Measurements from ENCODE around the gene NMRAL1.

NMRAL1 gene

DNA sequence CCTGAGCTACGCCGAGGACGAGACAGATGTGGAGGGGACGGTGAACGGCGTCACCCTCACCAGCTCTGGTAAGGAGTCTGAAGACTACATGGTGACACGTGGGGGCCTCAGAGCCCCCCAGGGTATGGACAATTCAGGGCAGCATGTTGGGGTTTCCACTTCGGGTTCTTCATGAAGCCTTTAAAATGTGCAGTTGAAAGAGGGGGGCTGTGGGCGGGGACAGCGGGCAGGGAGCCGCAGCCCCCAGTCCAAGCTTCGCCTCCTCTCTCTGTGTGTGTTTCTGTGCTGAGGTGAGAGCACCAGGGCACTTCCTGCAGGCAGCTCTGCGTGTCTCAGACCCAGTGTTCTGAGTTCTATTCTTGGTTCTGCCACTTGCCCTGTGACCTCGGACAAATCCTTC, 24.0 kb downstream of the NMRAL1 start:
- peak overlapping the region in 2 of 3 experiments; percentile 42 to 73 for H3K27ac Mint-ChIP-seq
- peaks cover 55% of the 10 kb centered on the region for H3K36me3 Mint-ChIP-seq (ENCODE audit: low read depth)
- H3K27me3 Mint-ChIP-seq (ENCODE audit: low read depth), result no peaks in the 10 kb centered on the region
- H3K4me3 Mint-ChIP-seq, result no peak overlapping the region
- no peaks in the 10 kb centered on the region for H3K9me3 Mint-ChIP-seq
- TF ChIP-seq, protein P1, sequence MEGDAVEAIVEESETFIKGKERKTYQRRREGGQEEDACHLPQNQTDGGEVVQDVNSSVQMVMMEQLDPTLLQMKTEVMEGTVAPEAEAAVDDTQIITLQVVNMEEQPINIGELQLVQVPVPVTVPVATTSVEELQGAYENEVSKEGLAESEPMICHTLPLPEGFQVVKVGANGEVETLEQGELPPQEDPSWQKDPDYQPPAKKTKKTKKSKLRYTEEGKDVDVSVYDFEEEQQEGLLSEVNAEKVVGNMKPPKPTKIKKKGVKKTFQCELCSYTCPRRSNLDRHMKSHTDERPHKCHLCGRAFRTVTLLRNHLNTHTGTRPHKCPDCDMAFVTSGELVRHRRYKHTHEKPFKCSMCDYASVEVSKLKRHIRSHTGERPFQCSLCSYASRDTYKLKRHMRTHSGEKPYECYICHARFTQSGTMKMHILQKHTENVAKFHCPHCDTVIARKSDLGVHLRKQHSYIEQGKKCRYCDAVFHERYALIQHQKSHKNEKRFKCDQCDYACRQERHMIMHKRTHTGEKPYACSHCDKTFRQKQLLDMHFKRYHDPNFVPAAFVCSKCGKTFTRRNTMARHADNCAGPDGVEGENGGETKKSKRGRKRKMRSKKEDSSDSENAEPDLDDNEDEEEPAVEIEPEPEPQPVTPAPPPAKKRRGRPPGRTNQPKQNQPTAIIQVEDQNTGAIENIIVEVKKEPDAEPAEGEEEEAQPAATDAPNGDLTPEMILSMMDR (IDR thresholded peaks at IDR 0.05; ENCODE audit: unreplicated experiment in 3 of 3), result no peak
- peaks cover 26% of the 10 kb centered on the region for H3K4me1 Mint-ChIP-seq

DNA sequence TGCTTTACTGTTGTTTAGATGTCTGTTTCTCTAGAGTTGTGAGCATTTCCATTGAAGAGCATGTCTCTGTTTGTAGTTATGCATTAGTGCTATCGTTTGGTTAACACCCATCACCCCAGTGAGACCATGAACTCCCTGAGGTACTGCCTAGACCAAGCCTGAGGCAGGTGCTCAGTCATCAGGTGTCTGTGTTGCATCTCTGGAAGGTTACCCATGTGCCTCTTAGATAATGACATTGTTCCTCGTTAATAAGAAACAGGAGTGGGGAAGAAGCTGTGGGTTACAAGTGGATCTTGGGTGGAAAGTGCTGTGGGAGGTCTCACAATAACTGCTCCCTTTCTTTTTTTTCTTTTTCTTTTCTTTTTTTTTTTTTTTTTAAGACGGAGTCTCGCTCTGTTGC, 30.4 kb downstream of the NMRAL1 start:
- H3K4me1 Mint-ChIP-seq, result no peaks in the 10 kb centered on the region
- H3K9me3 Mint-ChIP-seq, result no peaks in the 10 kb centered on the region
- H3K36me3 Mint-ChIP-seq (ENCODE audit: low read depth), result peaks cover 73% of the 10 kb centered on the region
- H3K4me3 Mint-ChIP-seq, result no peak overlapping the region
- H3K27ac Mint-ChIP-seq, result no peak overlapping the region
- no peaks in the 10 kb centered on the region for H3K27me3 Mint-ChIP-seq (ENCODE audit: low read depth)
- TF ChIP-seq, protein P1 (IDR thresholded peaks at IDR 0.05; ENCODE audit: unreplicated experiment in 3 of 3), result no peak

DNA sequence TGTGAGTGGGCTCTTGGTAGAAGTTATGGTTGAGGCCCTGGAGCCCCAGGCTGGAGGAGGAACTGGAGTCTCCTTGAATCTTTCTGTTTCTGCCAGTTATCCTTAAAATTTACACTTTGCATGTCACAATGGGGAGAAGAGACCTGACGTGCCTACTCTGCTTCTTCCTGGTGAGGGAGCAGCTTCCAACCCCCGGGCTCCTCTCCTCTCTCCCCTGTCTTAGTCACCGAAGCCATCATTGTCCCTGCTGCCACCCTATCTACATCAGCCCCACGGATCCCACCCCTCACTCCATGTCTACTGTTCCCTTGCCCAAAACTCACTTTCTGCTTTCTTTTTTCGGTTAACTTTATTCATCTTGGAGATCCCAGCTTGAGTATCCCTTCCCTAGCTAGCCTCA, 31.2 kb downstream of the NMRAL1 start:
- Mint-ChIP-seq H3K9me3 (no peaks in the 10 kb centered on the region), H3K4me1 (no peaks in the 10 kb centered on the region), H3K27ac (no peak overlapping the region), H3K27me3 (ENCODE audit: low read depth) (no peaks in the 10 kb centered on the region), H3K36me3 (ENCODE audit: low read depth) (peaks cover 71% of the 10 kb centered on the region), H3K4me3 (no peak overlapping the region)
- TF ChIP-seq, protein P1 (IDR thresholded peaks at IDR 0.05; ENCODE audit: unreplicated experiment in 3 of 3), result no peak

DNA sequence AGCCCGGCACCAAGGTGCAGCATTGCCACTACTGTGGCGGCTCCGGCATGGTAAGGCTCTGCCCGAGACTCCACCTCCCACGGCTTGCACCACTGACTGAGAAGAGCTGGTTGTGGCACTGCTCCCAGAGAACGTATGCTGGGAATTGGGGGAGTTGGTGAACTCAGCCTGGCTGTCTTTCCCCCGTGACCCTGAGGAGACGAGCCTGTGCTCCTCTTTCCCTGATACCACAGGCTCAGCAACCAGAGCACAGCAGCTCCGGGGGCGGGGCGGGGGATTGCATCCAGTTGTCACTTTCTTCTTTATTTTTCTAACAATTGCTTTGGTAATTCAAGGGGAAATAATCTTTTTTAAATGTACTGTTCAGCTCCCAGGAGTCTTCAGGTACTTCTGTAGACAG, 32.1 kb downstream of the NMRAL1 start:
- Mint-ChIP-seq H3K27ac (no peak overlapping the region), H3K27me3 (ENCODE audit: low read depth) (no peaks in the 10 kb centered on the region), H3K9me3 (no peaks in the 10 kb centered on the region), H3K4me3 (no peak overlapping the region), H3K36me3 (ENCODE audit: low read depth) (peaks cover 74% of the 10 kb centered on the region), H3K4me1 (no peaks in the 10 kb centered on the region)
- TF ChIP-seq, protein P1 (IDR thresholded peaks at IDR 0.05; ENCODE audit: unreplicated experiment in 3 of 3), result no peak

DNA sequence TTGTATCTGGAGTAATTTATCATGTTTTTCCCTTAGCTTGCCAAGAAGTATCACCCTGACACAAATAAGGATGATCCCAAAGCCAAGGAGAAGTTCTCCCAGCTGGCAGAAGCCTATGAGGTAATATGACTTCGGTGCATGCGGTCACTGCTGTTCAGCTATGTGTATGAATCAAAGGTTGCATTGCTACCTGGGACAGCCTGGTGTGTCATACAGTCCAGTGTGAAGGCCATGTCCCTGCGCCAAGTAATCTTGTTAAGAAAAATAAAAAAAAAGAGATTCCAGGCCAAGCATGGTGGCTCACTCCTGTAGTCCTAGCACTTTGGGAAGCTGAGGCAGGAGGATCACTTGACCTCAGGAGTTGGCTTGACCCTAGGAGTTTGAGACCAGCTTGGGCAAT, 37.1 kb downstream of the NMRAL1 start:
- H3K27ac Mint-ChIP-seq, result no peak overlapping the region
- H3K4me3 Mint-ChIP-seq, result no peak overlapping the region
- no peaks in the 10 kb centered on the region for H3K9me3 Mint-ChIP-seq
- peaks cover 63% of the 10 kb centered on the region for H3K36me3 Mint-ChIP-seq (ENCODE audit: low read depth)
- H3K4me1 Mint-ChIP-seq, result peaks cover 4% of the 10 kb centered on the region
- no peaks in the 10 kb centered on the region for H3K27me3 Mint-ChIP-seq (ENCODE audit: low read depth)
- TF ChIP-seq, protein P1 (IDR thresholded peaks at IDR 0.05; ENCODE audit: unreplicated experiment in 3 of 3), result no peak

DNA sequence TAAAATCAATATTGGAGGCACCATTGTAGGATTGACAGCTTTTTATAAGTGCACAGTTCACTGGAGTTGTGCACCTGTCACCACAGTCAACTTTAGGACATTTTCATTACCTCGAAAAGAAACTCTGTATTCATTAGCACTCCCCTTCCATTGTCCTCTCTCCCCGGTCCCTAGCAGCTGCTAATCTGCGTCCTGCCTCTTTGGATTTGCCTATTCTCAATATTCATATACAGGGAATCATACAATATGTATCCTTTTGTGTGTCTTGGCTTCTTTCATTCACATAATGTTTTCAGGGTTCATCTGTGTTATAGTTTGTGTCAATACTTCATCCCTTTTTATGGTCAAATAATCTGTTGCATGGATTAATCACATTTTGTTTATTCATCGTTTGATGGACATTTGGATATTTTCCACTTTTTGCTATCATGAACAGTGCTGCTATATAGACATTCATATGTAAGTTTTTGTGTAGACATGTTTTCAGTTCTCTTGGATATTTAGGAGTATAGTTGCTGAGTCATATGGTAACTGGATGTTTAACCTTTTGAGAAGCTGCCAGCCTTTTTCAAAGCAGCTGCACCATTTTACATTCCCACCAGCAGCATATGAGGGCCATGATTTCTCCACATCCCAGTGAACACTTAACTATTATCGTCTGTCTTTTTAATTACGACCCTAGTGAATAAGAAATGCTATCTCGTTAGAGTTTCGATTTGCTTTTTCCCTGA, 38.9 kb downstream of the NMRAL1 start:
- Mint-ChIP-seq H3K27ac (no peak overlapping the region), H3K4me3 (no peak overlapping the region), H3K27me3 (ENCODE audit: low read depth) (no peaks in the 10 kb centered on the region), H3K4me1 (peaks cover 4% of the 10 kb centered on the region), H3K36me3 (ENCODE audit: low read depth) (peaks cover 54% of the 10 kb centered on the region), H3K9me3 (no peaks in the 10 kb centered on the region)
- TF ChIP-seq, protein P1 (IDR thresholded peaks at IDR 0.05; ENCODE audit: unreplicated experiment in 3 of 3), result no peak
